Left ventricle myocardium inferior (tissue), 1 donor: ENCODE measurements around the gene SYTL2. TPM values are rescaled to one million over a fixed set of nuclear protein-coding genes. Genes with fewer than 3 reads are reported as not detected.
"Not testable (repeated sequence)": the region's sequence is repeated elsewhere in the genome, so short reads cannot be mapped to it uniquely, and the experiment has no call there.

Source experiments
- DNase-seq: peaks from one replicate; pipeline ENCODE4 v3.0.0-alpha.2; 2020
- H3K27ac ChIP-seq: fragments of 200-600 bp; replicated peaks from 2 replicates; pipeline ENCODE4 v1.8.0; 2021
- H3K27me3 ChIP-seq: fragments of 200-600 bp; 2 replicates; pipeline ENCODE4 v1.8.0; 2021; ENCODE audit warnings: low read depth
- H3K36me3 ChIP-seq: fragments of 200-600 bp; 2 replicates; pipeline ENCODE4 v1.8.0; 2021
- H3K4me1 ChIP-seq: fragments of 200-600 bp; 2 replicates; pipeline ENCODE4 v1.8.0; 2021
- H3K4me3 ChIP-seq: fragments of 200-600 bp; 2 replicates; pipeline ENCODE4 v1.8.0; 2021; ENCODE audit warnings: mild to moderate bottlenecking, moderate library complexity
- H3K9me3 ChIP-seq: fragments of 200-600 bp; replicated peaks from 2 replicates; pipeline ENCODE4 v1.8.0; 2021
- intact Hi-C: fragments of 100-400 bp; cut with micrococcal nuclease; formaldehyde crosslinking; loops from one replicate; pipeline ENCODE4 v1.11.0; 2022
- total RNA-seq: library from RNA; stranded (reverse); fragmentation: NEBNext Ultra II Directional; extraction: Animal tissue kit (Norgen Biotek cat#: 25700); gene quantifications from one replicate; pipeline ENCODE4 v1.2.1, GENCODE V29; 2021
- TF ChIP-seq, protein P1 (sequence below): fragments of 200-600 bp; IDR thresholded peaks from 2 replicates; pipeline ENCODE4 v1.8.0; 2021; ENCODE audit warnings: antibody characterized with exemption, mild to moderate bottlenecking, borderline replicate concordance
- donor health status: DM: no; HTN: yes; CAD: no; lungs with severe emphysema.

Gene SYTL2
- total RNA-seq, 1 donor from 2014 or later: 3.8 TPM

- no peaks in the 10 kb centered on the region for H3K36me3 ChIP-seq
- intact Hi-C loops: no loop called here
- H3K27ac ChIP-seq: peak overlapping the region; percentile 50
- no peaks in the 10 kb centered on the region for H3K27me3 ChIP-seq
- peak; percentile 81 for DNase-seq
- peak overlapping the region; percentile 76 for H3K4me3 ChIP-seq
- no peaks in the 10 kb centered on the region for H3K9me3 ChIP-seq
- H3K4me1 ChIP-seq: peaks cover 49% of the 10 kb centered on the region
- TF ChIP-seq, protein P1, sequence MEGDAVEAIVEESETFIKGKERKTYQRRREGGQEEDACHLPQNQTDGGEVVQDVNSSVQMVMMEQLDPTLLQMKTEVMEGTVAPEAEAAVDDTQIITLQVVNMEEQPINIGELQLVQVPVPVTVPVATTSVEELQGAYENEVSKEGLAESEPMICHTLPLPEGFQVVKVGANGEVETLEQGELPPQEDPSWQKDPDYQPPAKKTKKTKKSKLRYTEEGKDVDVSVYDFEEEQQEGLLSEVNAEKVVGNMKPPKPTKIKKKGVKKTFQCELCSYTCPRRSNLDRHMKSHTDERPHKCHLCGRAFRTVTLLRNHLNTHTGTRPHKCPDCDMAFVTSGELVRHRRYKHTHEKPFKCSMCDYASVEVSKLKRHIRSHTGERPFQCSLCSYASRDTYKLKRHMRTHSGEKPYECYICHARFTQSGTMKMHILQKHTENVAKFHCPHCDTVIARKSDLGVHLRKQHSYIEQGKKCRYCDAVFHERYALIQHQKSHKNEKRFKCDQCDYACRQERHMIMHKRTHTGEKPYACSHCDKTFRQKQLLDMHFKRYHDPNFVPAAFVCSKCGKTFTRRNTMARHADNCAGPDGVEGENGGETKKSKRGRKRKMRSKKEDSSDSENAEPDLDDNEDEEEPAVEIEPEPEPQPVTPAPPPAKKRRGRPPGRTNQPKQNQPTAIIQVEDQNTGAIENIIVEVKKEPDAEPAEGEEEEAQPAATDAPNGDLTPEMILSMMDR: no peak
Measured at GRCh38 chr11:85682330-85683305, 128.3 kb downstream of the SYTL2 start.

DNA sequence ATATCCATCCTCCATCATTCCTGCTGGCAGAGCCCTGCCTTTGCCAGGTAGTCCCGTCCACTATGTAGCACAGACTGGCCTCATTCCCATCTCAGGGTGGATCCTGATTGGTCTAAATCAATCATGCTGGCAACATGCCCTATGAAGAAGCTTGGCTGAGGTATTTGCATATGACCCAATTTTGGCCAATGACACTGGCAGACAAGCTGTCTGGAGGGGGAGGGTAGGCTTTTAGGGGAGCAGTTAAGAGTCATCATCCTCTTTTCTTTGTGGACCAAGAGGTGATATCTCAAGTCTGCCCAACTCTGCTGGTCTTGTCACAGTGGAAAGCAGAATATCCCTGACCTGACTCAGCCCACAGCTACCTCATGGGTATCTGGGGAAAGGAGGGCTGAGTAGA lies 130.0 kb downstream of the SYTL2 start:
- Histone ChIP-seq H3K4me3 (no peak overlapping the region), H3K27me3 (no peaks in the 10 kb centered on the region), H3K36me3 (no peaks in the 10 kb centered on the region), H3K27ac (no peak overlapping the region), H3K4me1 (peaks cover 39% of the 10 kb centered on the region), H3K9me3 (no peaks in the 10 kb centered on the region)
- TF ChIP-seq, protein P1: no peak
- DNase-seq: no peak
- intact Hi-C loops: no loop called here

DNA sequence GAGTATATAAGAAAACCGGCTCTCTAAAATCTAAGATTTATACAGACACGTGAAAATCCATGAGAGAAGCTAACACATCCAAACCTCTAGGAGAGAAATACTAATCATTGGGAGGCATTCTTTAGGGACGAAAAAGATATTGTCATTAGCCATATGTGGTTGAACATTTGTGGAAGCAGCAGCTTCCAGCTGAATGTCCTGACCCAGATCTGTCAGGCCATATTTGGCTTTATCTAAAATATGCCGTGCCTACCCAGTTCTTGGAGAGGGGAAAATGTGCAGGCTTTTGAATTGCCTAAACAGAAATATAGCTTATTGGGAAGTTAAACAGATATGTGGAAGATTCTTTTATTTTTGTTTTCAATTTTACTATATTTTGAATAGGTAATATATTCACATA lies 131.4 kb downstream of the SYTL2 start:
- Histone ChIP-seq H3K27me3 (no peaks in the 10 kb centered on the region), H3K4me3 (no peak overlapping the region), H3K27ac (no peak overlapping the region), H3K9me3 (no peaks in the 10 kb centered on the region), H3K36me3 (no peaks in the 10 kb centered on the region), H3K4me1 (peaks cover 26% of the 10 kb centered on the region)
- DNase-seq: no peak
- TF ChIP-seq, protein P1: no peak
- intact Hi-C loops: no loop called here

DNA sequence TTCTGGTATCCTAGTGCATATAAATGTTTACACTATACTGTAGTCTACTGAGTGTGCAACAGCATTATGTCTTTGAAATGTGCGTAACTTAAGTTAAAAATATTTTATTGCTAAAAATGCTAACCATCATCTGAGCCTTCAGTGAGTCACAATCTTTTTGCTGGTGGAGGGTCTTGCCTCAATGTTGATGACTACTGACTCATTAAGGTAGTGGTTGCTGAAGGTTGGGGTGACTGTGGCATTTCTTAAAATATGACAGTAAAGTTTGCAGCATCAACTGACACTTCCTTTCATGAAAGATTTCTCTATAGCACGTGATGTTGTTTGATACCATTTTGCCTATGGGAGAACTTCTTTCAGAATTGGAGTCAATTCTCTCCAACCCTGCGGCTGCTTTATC lies 137.5 kb downstream of the SYTL2 start:
- Histone ChIP-seq H3K27me3 (no peaks in the 10 kb centered on the region), H3K27ac (no peak overlapping the region)

GRCh38 chr11:85672105-85672902 lies 138.6 kb downstream of the SYTL2 start:
- Histone ChIP-seq H3K36me3 (no peaks in the 10 kb centered on the region), H3K9me3 (peaks cover 9% of the 10 kb centered on the region), H3K4me3 (no peak overlapping the region), H3K4me1 (no peaks in the 10 kb centered on the region), H3K27me3 (no peaks in the 10 kb centered on the region), H3K27ac (no peak overlapping the region)
- intact Hi-C loops: no loop called here
- DNase-seq: no peak
- TF ChIP-seq, protein P1: no peak

More for the DNA sequence above, 137.5 kb downstream of the SYTL2 start:
- Histone ChIP-seq H3K4me3 (no peak overlapping the region), H3K9me3 (peaks cover 9% of the 10 kb centered on the region), H3K36me3 (no peaks in the 10 kb centered on the region), H3K4me1 (no peaks in the 10 kb centered on the region)
- intact Hi-C loops: no loop called here
- DNase-seq: no peak
- TF ChIP-seq, protein P1: no peak

DNA sequence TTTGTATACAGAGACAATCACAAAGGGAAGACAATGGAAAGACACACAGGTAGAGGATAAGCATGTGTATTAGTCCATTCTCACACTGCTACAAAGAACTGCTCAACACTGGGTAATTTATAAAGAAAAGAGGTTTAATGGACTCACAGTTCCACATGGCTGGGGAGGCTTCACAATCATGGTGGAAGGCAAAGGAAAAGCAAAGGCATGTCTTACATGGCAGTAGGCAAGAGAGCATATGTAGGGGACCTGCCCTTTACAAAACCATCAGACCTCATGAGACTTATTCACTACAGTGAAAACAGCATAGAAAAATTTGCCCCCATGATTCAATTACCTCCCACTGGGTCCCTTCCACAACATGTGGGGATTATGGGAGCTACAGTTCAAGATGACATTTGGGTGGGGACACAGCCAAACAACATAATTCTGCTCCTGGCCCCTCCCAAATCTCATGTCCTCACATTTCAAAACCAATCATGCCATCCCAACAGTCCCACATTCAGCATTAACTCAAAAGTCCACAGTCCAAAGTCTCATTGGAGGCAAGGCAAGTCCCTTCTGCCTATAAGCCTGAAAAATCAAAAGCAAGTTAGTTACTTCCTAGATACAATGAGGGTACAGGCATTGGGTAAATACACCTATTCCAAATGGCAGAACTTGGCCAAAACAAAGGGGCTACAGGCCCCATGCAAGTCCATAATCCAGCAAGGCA lies 139.8 kb downstream of the SYTL2 start:
- H3K36me3 ChIP-seq, H3K27ac ChIP-seq, H3K4me3 ChIP-seq, H3K9me3 ChIP-seq, intact Hi-C loops, H3K27me3 ChIP-seq, H3K4me1 ChIP-seq, DNase-seq: not testable (repeated sequence)
